ENCODE results near the gene MMRN2. TPM values are rescaled to one million over a fixed set of nuclear protein-coding genes. Genes with fewer than 3 reads are reported as not detected.

The MMRN2 gene
- polyA plus RNA-seq, 1 donor from 2014 or later = 0.15 TPM

GRCh38 chr10:86929468-86930380, 27.7 kb downstream of the MMRN2 start:
- no peaks in the 10 kb centered on the region for H3K9me3 ChIP-seq (ENCODE audit: low read length)
- no peak overlapping the region for H3K9ac ChIP-seq (ENCODE audit: low read length)
- H3K79me2 ChIP-seq (replicated peaks; ENCODE audit: insufficient read depth, low read length) = no peaks in the 10 kb centered on the region
- H3K9me2 ChIP-seq (ENCODE audit: insufficient read depth, low read length) = no peaks in the 10 kb centered on the region
- H3K36me3 ChIP-seq (ENCODE audit: insufficient read depth, low read length) = no peaks in the 10 kb centered on the region
- peak overlapping the region; percentile 43 for H3K4me3 ChIP-seq (ENCODE audit: low read length)
- peak overlapping the region; percentile 32 for H3K27ac ChIP-seq (ENCODE audit: low read length)
- no peak overlapping the region for H2AFZ ChIP-seq (ENCODE audit: low read depth, low read length)
- peak; percentile 25 for TF ChIP-seq RAD21 (conservative IDR thresholded peaks at IDR 0.05)
- no peak for TF ChIP-seq MXI1 (conservative IDR thresholded peaks at IDR 0.05; ENCODE audit: poor library complexity, severe bottlenecking)
- no peak for TF ChIP-seq CTCF (IDR thresholded peaks at IDR 0.05; ENCODE audit: poor library complexity, severe bottlenecking)
- no peak for TF ChIP-seq EZH2 (IDR thresholded peaks at IDR 0.05; ENCODE audit: borderline replicate concordance, insufficient read depth, low read length, poor library complexity, severe bottlenecking)
- no peak for TF ChIP-seq TAF1 (IDR thresholded peaks at IDR 0.05; ENCODE audit: low read depth)
- peak; percentile 19 for TF ChIP-seq POLR2AphosphoS5 (IDR thresholded peaks at IDR 0.05)
- peak; percentile 44 for TF ChIP-seq REST (IDR thresholded peaks at IDR 0.05; ENCODE audit: borderline replicate concordance)
- TF ChIP-seq SMC3 (conservative IDR thresholded peaks at IDR 0.05; ENCODE audit: poor library complexity) = peak; percentile 27
- peak; percentile 32 for TF ChIP-seq EP300 (conservative IDR thresholded peaks at IDR 0.05; ENCODE audit: poor library complexity, severe bottlenecking)
- peaks cover 5% of the 10 kb centered on the region for H3F3A ChIP-seq (ENCODE audit: insufficient read depth, low read length, poor library complexity, severe bottlenecking)
- H3K4me2 ChIP-seq (ENCODE audit: low read length) = peak overlapping the region; percentile 16
- no peaks in the 10 kb centered on the region for H4K20me1 ChIP-seq (ENCODE audit: insufficient read depth)
- no peaks in the 10 kb centered on the region for H3K27me3 ChIP-seq (ENCODE audit: insufficient read depth, low read depth, low read length)

DNA sequence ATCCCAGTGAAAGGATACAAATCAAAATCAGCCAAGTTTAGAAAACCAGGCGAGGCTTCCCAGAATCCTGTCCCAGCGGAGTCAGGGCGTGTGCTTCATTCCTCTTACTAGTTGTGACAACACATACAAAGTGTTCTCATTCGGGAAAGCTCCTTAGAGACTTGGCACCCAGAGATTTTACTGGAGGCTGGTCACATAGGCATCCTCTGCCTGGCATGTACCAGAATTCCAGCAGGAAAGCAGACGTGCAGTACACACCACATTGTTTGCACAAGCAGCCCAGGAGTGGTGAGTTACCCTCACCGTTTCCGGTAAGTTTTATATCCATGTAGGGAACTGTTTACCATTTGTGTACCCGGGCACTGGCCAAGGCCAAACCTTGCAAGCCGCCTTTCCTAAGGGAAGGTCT, 34.9 kb downstream of the MMRN2 start:
- H3K27ac ChIP-seq (ENCODE audit: low read length) = no peak overlapping the region
- TF ChIP-seq RAD21 (conservative IDR thresholded peaks at IDR 0.05) (no peak), POLR2AphosphoS5 (IDR thresholded peaks at IDR 0.05) (no peak), TAF1 (IDR thresholded peaks at IDR 0.05; ENCODE audit: low read depth) (no peak), MXI1 (conservative IDR thresholded peaks at IDR 0.05; ENCODE audit: poor library complexity, severe bottlenecking) (no peak), EP300 (conservative IDR thresholded peaks at IDR 0.05; ENCODE audit: poor library complexity, severe bottlenecking) (no peak), EZH2 (IDR thresholded peaks at IDR 0.05; ENCODE audit: borderline replicate concordance, insufficient read depth, low read length, poor library complexity, severe bottlenecking) (no peak), CTCF (IDR thresholded peaks at IDR 0.05; ENCODE audit: poor library complexity, severe bottlenecking) (no peak), REST (IDR thresholded peaks at IDR 0.05; ENCODE audit: borderline replicate concordance) (no peak), SMC3 (conservative IDR thresholded peaks at IDR 0.05; ENCODE audit: poor library complexity) (no peak)
- no peak overlapping the region for H3K9ac ChIP-seq (ENCODE audit: low read length)
- no peaks in the 10 kb centered on the region for H3K9me2 ChIP-seq (ENCODE audit: insufficient read depth, low read length)
- H3K9me3 ChIP-seq (ENCODE audit: low read length) = no peaks in the 10 kb centered on the region
- no peak overlapping the region for H3K4me3 ChIP-seq (ENCODE audit: low read length)
- no peak overlapping the region for H2AFZ ChIP-seq (ENCODE audit: low read depth, low read length)
- H4K20me1 ChIP-seq (ENCODE audit: insufficient read depth) = no peaks in the 10 kb centered on the region
- H3K4me2 ChIP-seq (ENCODE audit: low read length) = no peak overlapping the region
- H3F3A ChIP-seq (ENCODE audit: insufficient read depth, low read length, poor library complexity, severe bottlenecking) = no peaks in the 10 kb centered on the region
- H3K79me2 ChIP-seq (replicated peaks; ENCODE audit: insufficient read depth, low read length) = no peaks in the 10 kb centered on the region
- H3K36me3 ChIP-seq (ENCODE audit: insufficient read depth, low read length) = no peaks in the 10 kb centered on the region
- H3K27me3 ChIP-seq (ENCODE audit: insufficient read depth, low read depth, low read length) = no peaks in the 10 kb centered on the region
